Measurements from ENCODE around the gene RAPGEF2.

- no peak for TF ChIP-seq CTCF (optimal IDR thresholded peaks at IDR 0.05 in 1 of 3, IDR thresholded peaks at IDR 0.05 in 1 of 3, conservative IDR thresholded peaks at IDR 0.05 in 1 of 3; ENCODE audit: extremely low read depth in 1 of 3, insufficient read depth in 2 of 3, low read length in 3 of 3)
- TF ChIP-seq EZH2 (IDR thresholded peaks at IDR 0.05; ENCODE audit: low read length), result no peak
Observed at GRCh38 chr4:159376289-159376688, 273.4 kb downstream of the RAPGEF2 start.

All from keratinocyte (primary cell).